ENCODE measurements around the gene ZSCAN5C.

DNA sequence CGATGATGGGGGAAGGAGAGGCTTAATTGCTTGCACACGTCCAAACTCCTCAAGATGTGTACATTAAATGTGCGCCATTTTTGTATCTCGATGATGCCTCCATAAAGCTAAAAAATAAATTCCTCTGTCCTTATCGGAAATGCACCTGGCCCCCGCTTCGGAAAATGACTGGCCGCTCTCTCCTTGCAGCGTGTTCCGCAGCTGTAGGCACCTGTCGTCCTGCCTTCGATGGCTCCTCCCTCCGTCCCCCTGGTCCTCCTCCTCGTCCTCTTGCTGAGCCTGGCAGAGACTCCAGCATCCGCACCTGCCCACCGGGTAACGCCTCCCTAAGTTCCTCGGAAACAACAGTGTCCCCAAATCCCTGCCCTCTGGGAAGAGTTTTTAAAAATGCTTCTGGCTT, 25.2 kb upstream of the ZSCAN5C start:
- TF ChIP-seq EZH2 (IDR thresholded peaks at IDR 0.05; ENCODE audit: low read depth): no peak
- TF ChIP-seq, protein P1, sequence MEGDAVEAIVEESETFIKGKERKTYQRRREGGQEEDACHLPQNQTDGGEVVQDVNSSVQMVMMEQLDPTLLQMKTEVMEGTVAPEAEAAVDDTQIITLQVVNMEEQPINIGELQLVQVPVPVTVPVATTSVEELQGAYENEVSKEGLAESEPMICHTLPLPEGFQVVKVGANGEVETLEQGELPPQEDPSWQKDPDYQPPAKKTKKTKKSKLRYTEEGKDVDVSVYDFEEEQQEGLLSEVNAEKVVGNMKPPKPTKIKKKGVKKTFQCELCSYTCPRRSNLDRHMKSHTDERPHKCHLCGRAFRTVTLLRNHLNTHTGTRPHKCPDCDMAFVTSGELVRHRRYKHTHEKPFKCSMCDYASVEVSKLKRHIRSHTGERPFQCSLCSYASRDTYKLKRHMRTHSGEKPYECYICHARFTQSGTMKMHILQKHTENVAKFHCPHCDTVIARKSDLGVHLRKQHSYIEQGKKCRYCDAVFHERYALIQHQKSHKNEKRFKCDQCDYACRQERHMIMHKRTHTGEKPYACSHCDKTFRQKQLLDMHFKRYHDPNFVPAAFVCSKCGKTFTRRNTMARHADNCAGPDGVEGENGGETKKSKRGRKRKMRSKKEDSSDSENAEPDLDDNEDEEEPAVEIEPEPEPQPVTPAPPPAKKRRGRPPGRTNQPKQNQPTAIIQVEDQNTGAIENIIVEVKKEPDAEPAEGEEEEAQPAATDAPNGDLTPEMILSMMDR (conservative IDR thresholded peaks at IDR 0.05): no peak
